ENCODE data around the gene TECPR1.

The TECPR1 gene

DNA sequence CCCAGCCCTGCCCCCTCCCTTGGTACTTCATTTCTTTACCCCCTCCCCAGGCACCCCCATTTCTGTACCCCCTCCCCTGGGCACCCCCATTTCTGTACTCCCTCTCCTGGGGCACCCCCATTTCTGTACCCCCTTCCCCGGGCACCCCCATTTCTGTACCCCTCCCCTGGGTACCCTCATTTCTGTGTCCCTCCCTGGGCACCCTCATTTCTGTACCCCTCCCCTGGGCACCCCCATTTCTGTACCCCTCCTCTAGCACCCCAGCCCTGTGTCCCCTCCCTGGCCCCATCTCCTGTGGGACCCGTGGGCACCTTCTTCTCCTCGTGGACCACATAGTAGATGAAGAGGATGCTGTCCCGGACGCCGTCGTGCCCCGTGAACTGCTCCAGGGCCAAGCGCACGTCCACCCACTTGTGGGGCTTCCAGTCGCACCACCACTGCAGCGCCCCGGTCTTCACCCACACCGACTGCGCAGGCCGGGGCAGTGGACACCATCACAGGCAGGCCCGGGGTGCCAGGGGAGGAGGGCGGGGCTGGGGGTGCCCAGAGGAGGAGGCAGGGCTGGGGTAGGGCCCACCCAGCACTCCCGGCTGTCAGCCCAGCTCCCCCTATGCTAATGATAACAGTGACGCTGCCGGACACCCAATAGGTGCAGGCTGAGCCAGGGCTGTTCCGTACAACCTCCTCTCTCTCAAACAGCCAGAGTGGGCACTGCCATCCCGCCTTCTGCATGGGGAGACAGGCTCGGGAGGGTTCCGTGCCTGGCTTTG is 20.4 kb downstream of the TECPR1 start:
- no peak for TF ChIP-seq POLR2A (IDR thresholded peaks at IDR 0.05; ENCODE audit: low read depth, low read length)
- DNase-seq (ENCODE audit: insufficient read length, low spot score) (no peak), FAIRE-seq (no peak)

DNA sequence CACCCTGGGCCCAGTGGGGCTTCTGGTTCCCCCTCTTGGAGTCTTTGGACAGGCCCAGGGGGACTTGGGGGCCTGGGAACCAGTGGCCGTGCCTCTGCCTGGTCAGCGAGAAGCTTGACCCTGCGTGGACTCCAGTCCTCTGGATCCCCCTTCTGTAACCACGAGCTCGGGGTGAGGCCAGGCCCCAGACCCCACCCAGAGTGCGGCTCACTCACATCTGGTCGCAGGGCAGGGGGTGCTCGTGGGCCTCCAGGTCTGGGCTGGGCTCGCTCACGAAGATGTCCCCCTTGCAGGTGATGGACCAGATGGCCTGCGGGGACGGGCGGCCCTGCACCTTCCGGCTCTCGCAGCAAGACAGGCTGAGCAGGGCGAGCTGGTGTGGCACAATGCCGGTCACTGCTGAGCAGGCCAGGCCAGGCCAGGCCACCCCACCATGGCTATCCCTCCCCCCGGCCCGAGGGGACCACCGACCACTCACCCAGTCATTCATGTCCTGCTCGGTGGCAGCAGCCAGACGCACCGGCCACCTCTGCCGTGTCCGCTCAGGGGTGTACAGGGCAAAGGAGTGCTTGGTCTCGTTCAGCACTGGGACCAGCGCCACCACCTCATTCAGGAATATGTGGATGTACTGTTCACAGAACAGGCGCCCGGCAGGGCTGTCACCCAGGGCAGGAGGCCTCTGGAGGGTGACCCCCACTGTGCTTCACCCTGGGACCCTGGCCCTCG is 21.1 kb downstream of the TECPR1 start:
- no peak for TF ChIP-seq POLR2A (IDR thresholded peaks at IDR 0.05; ENCODE audit: low read depth, low read length)
- DNase-seq (ENCODE audit: insufficient read length, low spot score), result no peak
- no peak for FAIRE-seq

DNA sequence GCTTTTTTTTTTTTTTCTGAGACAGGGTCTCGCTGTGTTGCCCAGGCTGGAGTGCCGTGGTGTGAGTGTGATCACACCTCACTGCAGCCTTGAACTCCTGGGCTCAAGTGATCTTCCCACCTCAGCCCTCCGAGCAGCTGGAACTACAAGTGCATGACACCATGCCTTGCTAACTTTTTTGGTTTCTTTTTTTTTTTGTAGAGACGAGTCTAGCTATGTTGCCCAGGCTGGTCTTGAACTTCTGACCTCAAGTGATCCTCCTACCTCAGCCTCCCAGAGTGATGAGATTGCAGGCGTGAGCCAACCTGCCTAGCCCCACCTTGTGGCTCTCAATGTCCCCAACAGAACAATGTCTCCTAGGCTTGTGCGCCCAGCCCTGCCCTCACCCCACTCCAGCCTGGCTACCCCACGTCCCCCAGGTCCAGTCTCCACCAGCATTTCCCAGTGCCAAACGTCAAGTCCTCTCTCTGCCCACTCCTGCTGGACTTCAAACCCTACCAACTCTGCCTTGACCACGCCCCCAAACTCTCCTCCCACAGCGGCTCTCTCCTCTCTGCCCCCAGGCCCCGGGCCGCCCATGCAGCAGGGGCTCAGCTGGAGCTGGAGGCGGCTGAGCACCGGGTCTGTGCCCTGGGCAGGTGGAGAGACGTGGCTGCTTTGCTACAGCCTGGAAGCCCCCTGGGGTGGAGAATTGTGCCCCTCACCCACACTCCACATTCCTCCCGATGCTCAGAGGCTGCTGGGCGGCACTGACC is 21.9 kb downstream of the TECPR1 start:
- DNase-seq (ENCODE audit: insufficient read length, low spot score) (no peak), FAIRE-seq (no peak)
- TF ChIP-seq POLR2A (IDR thresholded peaks at IDR 0.05; ENCODE audit: low read depth, low read length), result no peak

DNA sequence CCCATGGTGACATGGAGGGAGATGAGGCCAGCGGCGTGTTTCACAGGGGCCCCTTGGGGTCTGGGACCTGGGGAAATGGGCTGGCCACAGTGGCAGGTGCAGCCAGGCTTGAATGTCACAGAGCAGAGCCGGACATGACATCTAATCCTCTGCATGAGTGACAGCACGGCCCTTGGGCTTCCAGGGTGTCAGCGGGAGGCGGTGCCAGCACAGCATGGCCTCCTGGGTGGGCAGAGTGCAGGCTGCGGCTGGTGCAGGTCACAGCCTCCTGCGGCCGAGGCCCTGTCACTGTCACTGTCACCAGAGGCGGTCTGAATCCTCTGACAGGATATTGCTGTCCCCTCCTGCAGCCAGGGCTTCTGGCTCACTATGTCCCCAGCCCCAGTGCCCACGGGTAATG is 22.6 kb downstream of the TECPR1 start:
- DNase-seq (ENCODE audit: insufficient read length, low spot score), result no peak
- FAIRE-seq, result no peak
- no peak for TF ChIP-seq POLR2A (IDR thresholded peaks at IDR 0.05; ENCODE audit: low read depth, low read length)

GRCh38 chr7:98228801-98229200 is 23.2 kb downstream of the TECPR1 start:
- FAIRE-seq (no peak), DNase-seq (ENCODE audit: insufficient read length, low spot score) (no peak)
- no peak for TF ChIP-seq POLR2A (IDR thresholded peaks at IDR 0.05; ENCODE audit: low read depth, low read length)

GRCh38 chr7:98227939-98228338 is 24.1 kb downstream of the TECPR1 start:
- no peak for FAIRE-seq
- no peak for TF ChIP-seq POLR2A (IDR thresholded peaks at IDR 0.05; ENCODE audit: low read depth, low read length)
- DNase-seq (ENCODE audit: insufficient read length, low spot score), result no peak

GRCh38 chr7:98225913-98226614 is 26.0 kb downstream of the TECPR1 start:
- no peak for TF ChIP-seq POLR2A (IDR thresholded peaks at IDR 0.05; ENCODE audit: low read depth, low read length)
- DNase-seq (ENCODE audit: insufficient read length, low spot score) (no peak), FAIRE-seq (no peak)

- no peak for TF ChIP-seq POLR2A (IDR thresholded peaks at IDR 0.05; ENCODE audit: low read depth, low read length)
- FAIRE-seq (no peak), DNase-seq (ENCODE audit: insufficient read length, low spot score) (no peak)
Observed at GRCh38 chr7:98224701-98225181, 27.3 kb downstream of the TECPR1 start.

DNA sequence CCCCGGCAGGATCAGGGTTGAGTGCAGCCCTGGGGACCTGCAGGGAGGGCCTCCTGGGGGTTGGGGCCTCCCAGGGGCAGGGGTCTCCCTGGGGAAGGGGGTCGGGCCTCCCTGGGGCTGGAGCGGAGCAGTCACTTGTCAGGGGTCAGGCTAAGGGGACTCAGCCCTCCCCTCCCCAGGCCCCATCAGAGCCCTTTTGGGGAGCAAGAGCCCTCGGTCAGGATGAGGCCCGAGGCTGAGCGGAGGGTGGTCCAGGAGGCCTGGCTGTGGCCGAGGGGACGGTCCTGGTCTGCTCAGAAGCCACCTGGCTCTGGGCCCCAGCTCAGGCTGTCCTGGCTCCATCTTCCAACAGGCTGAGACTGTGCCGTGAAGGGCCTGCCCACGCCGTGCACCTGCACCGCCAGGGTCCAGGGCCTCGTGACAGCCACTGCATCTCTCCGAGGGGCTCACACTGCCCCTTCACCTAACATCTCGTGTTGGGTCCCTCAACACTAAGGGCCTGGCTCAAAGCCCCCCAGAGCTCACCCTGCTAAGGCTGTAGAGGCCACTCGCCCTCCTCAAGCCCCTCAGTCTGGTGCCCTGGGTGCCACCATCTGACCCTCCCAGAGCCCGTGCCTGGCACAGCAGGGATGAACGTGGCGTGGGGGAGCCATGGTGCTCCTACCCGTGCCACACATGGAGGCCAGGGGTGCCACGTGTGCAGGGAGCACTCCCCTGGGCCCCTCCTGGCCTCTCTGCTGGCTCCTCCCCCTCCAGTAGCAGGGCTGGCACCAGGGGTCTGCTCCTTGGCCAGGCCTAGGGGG is 27.9 kb downstream of the TECPR1 start:
- TF ChIP-seq POLR2A (IDR thresholded peaks at IDR 0.05; ENCODE audit: low read depth, low read length), result no peak
- DNase-seq (ENCODE audit: insufficient read length, low spot score), result no peak
- no peak for FAIRE-seq

DNA sequence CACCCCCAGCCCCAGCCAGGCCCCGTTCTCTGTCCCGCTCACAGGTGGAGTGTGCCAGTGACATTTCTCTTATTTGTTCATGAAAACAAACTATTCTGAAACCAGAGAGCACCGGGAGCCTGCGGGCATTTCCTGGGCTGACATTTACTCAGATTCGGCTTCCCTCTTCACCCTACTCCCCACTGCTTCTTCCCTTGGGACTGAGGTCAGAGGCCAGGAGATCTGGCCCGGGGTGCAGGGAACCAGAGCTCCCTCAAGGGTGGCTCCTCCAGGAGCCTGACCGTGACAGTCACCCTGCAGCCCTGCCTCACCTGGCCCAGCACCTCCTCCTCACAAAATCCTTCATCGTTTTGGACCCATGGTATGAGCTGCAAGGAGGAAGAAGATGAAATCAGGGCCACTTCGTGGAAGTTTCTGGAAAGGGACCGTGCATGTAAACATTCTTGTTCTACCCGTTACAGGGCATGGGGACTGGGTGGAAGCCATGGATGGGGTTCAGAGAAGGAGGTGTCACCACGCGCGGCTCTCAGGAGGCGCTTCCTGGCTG is 28.6 kb downstream of the TECPR1 start:
- no peak for TF ChIP-seq POLR2A (IDR thresholded peaks at IDR 0.05; ENCODE audit: low read depth, low read length)
- DNase-seq (ENCODE audit: insufficient read length, low spot score) (no peak), FAIRE-seq (no peak)

GRCh38 chr7:98222533-98223195 is 29.4 kb downstream of the TECPR1 start:
- no peak for FAIRE-seq
- DNase-seq (ENCODE audit: insufficient read length, low spot score), result no peak
- no peak for TF ChIP-seq POLR2A (IDR thresholded peaks at IDR 0.05; ENCODE audit: low read depth, low read length)
